ENCODE data around the gene MAST4. TPM values are rescaled to one million over a fixed set of nuclear protein-coding genes. Genes with fewer than 3 reads are reported as not detected.

MAST4 gene
- total RNA-seq, 5 donors from 2014 or later (not counting 1 experiment from before 2014, with no cell fraction given) = 26.1 to 35.5 (median 32.0) TPM

GRCh38 chr5:66739951-66740350 lies 143.8 kb downstream of the MAST4 start:
- Mint-ChIP-seq H3K27me3 (peaks cover 10 to 26% of the 10 kb centered on the region in 2 donors), H3K27ac (no peak overlapping the region), H3K4me1 (peaks cover 0 to 9% (median 2%) of the 10 kb centered on the region in 3 donors), H3K36me3 (no peaks in the 10 kb centered on the region), H3K4me3 (no peak overlapping the region), H3K9me3 (no peaks in the 10 kb centered on the region)
- DNase-seq = no peak
- no peak overlapping the region for H3K27ac ChIP-seq (ENCODE audit: low read length)
- ATAC-seq (replicated peaks in 1 of 4) = no peak
- H3K36me3 ChIP-seq (ENCODE audit: control insufficient read depth in 2 of 2, extremely low read depth in 1 of 2, insufficient read depth in 1 of 2, low read length in 1 of 2) = no peaks in the 10 kb centered on the region
- ChIA-PET POLR2A (no interaction called here), CTCF (no interaction called here)
- H3K4me3 ChIP-seq (ENCODE audit: control insufficient read depth in 1 of 2, extremely low read depth in 1 of 2, low read length in 1 of 2) = no peak overlapping the region
- no peaks in the 10 kb centered on the region for H3K9me3 ChIP-seq
- peaks cover 0 to 2% of the 10 kb centered on the region in 2 experiments for H3K4me1 ChIP-seq (ENCODE audit: control insufficient read depth in 1 of 2, extremely low read depth in 1 of 2, insufficient read depth in 2 of 2, low read length in 2 of 2)
- peaks cover 0 to 9% of the 10 kb centered on the region in 2 experiments for H3K27me3 ChIP-seq (replicated peaks in 1 of 2; ENCODE audit: control insufficient read depth in 2 of 2, extremely low read depth in 1 of 2, insufficient read depth in 2 of 2, low read length in 1 of 2)
- 77% methylated on average over 3 of the region's 3 CpGs for WGBS (ENCODE audit: insufficient coverage)

DNA sequence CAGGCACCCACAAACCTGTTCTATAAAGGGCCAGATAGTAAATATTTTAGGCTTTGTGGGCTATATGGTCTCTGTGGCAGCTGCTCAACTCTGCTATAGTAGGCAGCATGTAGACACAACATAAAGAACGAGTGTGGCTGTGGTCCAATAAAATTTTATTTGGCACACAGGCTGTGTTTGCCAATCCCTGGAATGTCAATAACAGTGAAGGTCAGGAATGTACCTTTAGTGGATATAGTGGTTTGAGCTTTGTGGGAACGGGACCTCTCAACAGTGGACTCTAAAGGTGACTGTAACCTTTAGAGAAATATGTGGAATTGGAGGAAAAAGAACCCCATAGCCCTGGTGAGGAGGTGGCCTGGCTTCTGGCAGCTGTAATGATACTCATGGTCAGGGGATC lies 145.2 kb downstream of the MAST4 start:
- WGBS (ENCODE audit: insufficient coverage) = 100% methylated on average over 1 of the region's 2 CpGs
- peaks cover 0 to 9% (median 2%) of the 10 kb centered on the region in 3 donors for H3K4me1 Mint-ChIP-seq
- peaks cover 0 to 9% of the 10 kb centered on the region in 2 experiments for H3K27me3 ChIP-seq (replicated peaks in 1 of 2; ENCODE audit: control insufficient read depth in 2 of 2, extremely low read depth in 1 of 2, insufficient read depth in 2 of 2, low read length in 1 of 2)
- DNase-seq (no peak), ATAC-seq (replicated peaks in 1 of 4) (no peak)
- ChIA-PET CTCF (interaction anchor here in 1 of 2 donors (0.6 kb wide), 1 partner anchor 1229 kb away, joined by 3 read pairs; no protein-coding TSS in a partner anchor), POLR2A (interaction anchor here in 1 of 2 donors (0.6 kb wide), 1 partner anchor 12 kb away, joined by 3 read pairs; no protein-coding TSS in a partner anchor)
- no peaks in the 10 kb centered on the region for H3K36me3 Mint-ChIP-seq
- no peaks in the 10 kb centered on the region for H3K36me3 ChIP-seq (ENCODE audit: control insufficient read depth in 2 of 2, extremely low read depth in 1 of 2, insufficient read depth in 1 of 2, low read length in 1 of 2)
- H3K9me3 ChIP-seq = no peaks in the 10 kb centered on the region
- H3K27ac ChIP-seq (ENCODE audit: low read length) = no peak overlapping the region
- H3K4me3 Mint-ChIP-seq = no peak overlapping the region
- H3K27ac Mint-ChIP-seq = no peak overlapping the region
- no peak overlapping the region for H3K4me3 ChIP-seq (ENCODE audit: control insufficient read depth in 1 of 2, extremely low read depth in 1 of 2, low read length in 1 of 2)
- peaks cover 11 to 27% of the 10 kb centered on the region in 2 donors for H3K27me3 Mint-ChIP-seq
- H3K4me1 ChIP-seq (ENCODE audit: control insufficient read depth in 1 of 2, extremely low read depth in 1 of 2, insufficient read depth in 2 of 2, low read length in 2 of 2) = peaks cover 0 to 2% of the 10 kb centered on the region in 2 experiments
- no peaks in the 10 kb centered on the region for H3K9me3 Mint-ChIP-seq

DNA sequence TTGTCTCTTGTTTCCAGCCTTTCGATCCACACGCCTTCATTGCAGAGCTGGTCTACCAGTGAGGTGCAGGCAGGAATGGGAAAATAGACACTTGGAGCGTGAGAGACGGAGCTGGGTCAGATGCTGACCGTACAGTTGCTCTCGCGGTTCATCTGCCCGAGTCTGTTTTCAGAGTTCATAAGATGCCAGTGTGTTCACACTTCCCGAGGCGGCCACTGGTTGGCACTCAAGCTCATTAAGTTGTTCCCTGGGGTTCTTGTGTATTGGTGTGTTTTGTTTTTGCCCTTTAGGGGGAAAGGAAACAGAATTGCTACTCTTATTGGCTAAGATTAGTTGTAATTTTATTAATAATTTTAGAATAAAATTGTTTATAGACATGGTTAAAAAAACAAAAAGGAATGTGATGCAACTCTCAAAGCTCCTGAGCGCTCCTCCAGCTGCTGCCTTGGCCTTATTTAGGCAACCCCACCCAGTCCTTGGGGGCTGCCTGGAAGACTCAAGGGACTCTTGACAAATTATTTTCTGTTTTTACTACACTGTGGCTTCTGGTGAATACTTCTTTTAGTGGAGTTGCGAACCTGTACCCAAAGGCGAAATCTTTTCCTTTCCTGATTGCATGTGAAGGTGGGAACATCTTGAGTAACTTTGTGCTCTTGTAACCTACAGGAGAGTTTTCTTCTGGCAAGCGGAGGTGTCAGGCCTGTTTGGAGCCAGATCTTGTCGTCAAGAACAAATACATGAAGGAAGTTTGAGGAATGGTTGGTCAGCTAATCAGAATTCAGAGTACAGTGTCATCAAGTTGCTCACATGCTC lies 146.1 kb downstream of the MAST4 start:
- ChIA-PET POLR2A (no interaction called here), CTCF (no interaction called here)
- Histone ChIP-seq H3K9me3 (no peaks in the 10 kb centered on the region), H3K27me3 (replicated peaks in 1 of 2; ENCODE audit: control insufficient read depth in 2 of 2, extremely low read depth in 1 of 2, insufficient read depth in 2 of 2, low read length in 1 of 2) (peaks cover 0 to 9% of the 10 kb centered on the region in 2 experiments), H3K36me3 (ENCODE audit: control insufficient read depth in 2 of 2, extremely low read depth in 1 of 2, insufficient read depth in 1 of 2, low read length in 1 of 2) (no peaks in the 10 kb centered on the region), H3K4me3 (ENCODE audit: control insufficient read depth in 1 of 2, extremely low read depth in 1 of 2, low read length in 1 of 2) (no peak overlapping the region), H3K4me1 (ENCODE audit: control insufficient read depth in 1 of 2, extremely low read depth in 1 of 2, insufficient read depth in 2 of 2, low read length in 2 of 2) (peaks cover 0 to 2% of the 10 kb centered on the region in 2 experiments), H3K27ac (ENCODE audit: low read length) (no peak overlapping the region)
- peaks cover 10 to 29% of the 10 kb centered on the region in 2 donors for H3K27me3 Mint-ChIP-seq
- H3K9me3 Mint-ChIP-seq = no peaks in the 10 kb centered on the region
- no peaks in the 10 kb centered on the region for H3K36me3 Mint-ChIP-seq
- H3K27ac Mint-ChIP-seq = no peak overlapping the region
- DNase-seq (no peak), ATAC-seq (replicated peaks in 1 of 4) (no peak)
- peaks cover 0 to 9% (median 2%) of the 10 kb centered on the region in 3 donors for H3K4me1 Mint-ChIP-seq
- 88% methylated on average over 12 of the region's 15 CpGs for WGBS (ENCODE audit: insufficient coverage)
- no peak overlapping the region for H3K4me3 Mint-ChIP-seq

GRCh38 chr5:66742896-66743247 lies 146.7 kb downstream of the MAST4 start:
- WGBS (ENCODE audit: insufficient coverage) = 43% methylated on average over 4 of the region's 5 CpGs
- H3K4me1 Mint-ChIP-seq = peaks cover 0 to 9% (median 2%) of the 10 kb centered on the region in 3 donors

DNA sequence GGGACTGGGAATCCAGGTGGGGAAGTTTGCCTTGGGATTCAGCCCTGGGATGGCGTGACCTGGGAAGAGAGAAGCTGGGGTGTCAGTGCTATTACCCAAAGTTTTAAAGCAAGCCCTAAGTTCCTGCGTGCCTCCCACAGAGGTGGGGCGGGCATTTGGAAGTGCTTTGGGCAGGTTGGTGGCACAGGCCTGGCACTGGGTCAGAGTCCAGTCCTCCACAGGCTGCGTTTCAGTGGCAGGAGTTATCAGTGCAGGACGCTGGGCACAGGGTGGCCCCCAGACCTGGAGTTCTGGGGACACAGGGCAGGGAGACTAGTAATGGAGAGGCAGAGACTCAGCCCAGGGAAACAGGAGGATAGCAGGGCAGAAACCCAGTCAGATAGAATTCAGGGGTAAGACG lies 147.2 kb downstream of the MAST4 start:
- no peak overlapping the region for H3K27ac ChIP-seq (ENCODE audit: low read length)
- H3K4me1 ChIP-seq (ENCODE audit: control insufficient read depth in 1 of 2, extremely low read depth in 1 of 2, insufficient read depth in 2 of 2, low read length in 2 of 2) = peaks cover 0 to 2% of the 10 kb centered on the region in 2 experiments
- Mint-ChIP-seq H3K27ac (no peak overlapping the region), H3K36me3 (no peaks in the 10 kb centered on the region), H3K4me1 (peaks cover 0 to 9% (median 2%) of the 10 kb centered on the region in 3 donors), H3K27me3 (peaks cover 15 to 24% of the 10 kb centered on the region in 2 donors), H3K4me3 (no peak overlapping the region), H3K9me3 (no peaks in the 10 kb centered on the region)
- DNase-seq = no peak
- no peak for ATAC-seq (replicated peaks in 1 of 4)
- 77% methylated on average over 5 of the region's 6 CpGs for WGBS (ENCODE audit: insufficient coverage)
- ChIA-PET POLR2A (no interaction called here), CTCF (no interaction called here)
- no peaks in the 10 kb centered on the region for H3K36me3 ChIP-seq (ENCODE audit: control insufficient read depth in 2 of 2, extremely low read depth in 1 of 2, insufficient read depth in 1 of 2, low read length in 1 of 2)
- no peak overlapping the region for H3K4me3 ChIP-seq (ENCODE audit: control insufficient read depth in 1 of 2, extremely low read depth in 1 of 2, low read length in 1 of 2)
- H3K27me3 ChIP-seq (replicated peaks in 1 of 2; ENCODE audit: control insufficient read depth in 2 of 2, extremely low read depth in 1 of 2, insufficient read depth in 2 of 2, low read length in 1 of 2) = peaks cover 0 to 5% of the 10 kb centered on the region in 2 experiments
- no peaks in the 10 kb centered on the region for H3K9me3 ChIP-seq

More at GRCh38 chr5:66742896-66743247, 146.7 kb downstream of the MAST4 start:
- POLR2A ChIA-PET = no interaction called here
- Histone ChIP-seq H3K4me3 (ENCODE audit: control insufficient read depth in 1 of 2, extremely low read depth in 1 of 2, low read length in 1 of 2) (no peak overlapping the region), H3K9me3 (no peaks in the 10 kb centered on the region), H3K27ac (ENCODE audit: low read length) (no peak overlapping the region), H3K4me1 (ENCODE audit: control insufficient read depth in 1 of 2, extremely low read depth in 1 of 2, insufficient read depth in 2 of 2, low read length in 2 of 2) (peaks cover 0 to 2% of the 10 kb centered on the region in 2 experiments), H3K27me3 (replicated peaks in 1 of 2; ENCODE audit: control insufficient read depth in 2 of 2, extremely low read depth in 1 of 2, insufficient read depth in 2 of 2, low read length in 1 of 2) (peaks cover 0 to 9% of the 10 kb centered on the region in 2 experiments), H3K36me3 (ENCODE audit: control insufficient read depth in 2 of 2, extremely low read depth in 1 of 2, insufficient read depth in 1 of 2, low read length in 1 of 2) (no peaks in the 10 kb centered on the region)
- Mint-ChIP-seq H3K4me3 (no peak overlapping the region), H3K27ac (no peak overlapping the region), H3K27me3 (peaks cover 14 to 24% of the 10 kb centered on the region in 2 donors), H3K36me3 (no peaks in the 10 kb centered on the region), H3K9me3 (no peaks in the 10 kb centered on the region)
- ATAC-seq (replicated peaks in 1 of 4) (no peak), DNase-seq (no peak)
- CTCF ChIA-PET = no interaction called here

DNA sequence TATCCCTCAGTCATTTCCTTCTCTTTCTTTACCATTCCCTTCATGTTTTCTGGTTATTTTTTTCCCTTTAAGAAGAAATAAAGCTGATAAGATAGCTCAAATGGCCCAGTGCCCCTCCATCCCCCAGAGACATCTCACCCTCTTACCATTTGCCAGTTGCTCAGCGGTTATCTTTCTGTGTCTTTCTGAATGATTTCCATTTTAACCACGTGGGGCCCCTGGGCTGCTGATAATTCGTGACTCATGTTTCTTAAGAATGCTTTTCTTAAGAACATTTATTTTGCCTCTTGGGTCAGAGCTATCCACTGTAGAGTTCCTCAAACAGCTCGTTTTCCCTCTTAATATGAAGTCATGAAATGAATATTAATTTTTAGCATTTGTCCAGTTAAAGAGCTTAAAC lies 147.8 kb downstream of the MAST4 start:
- H3K27ac ChIP-seq (ENCODE audit: low read length) = no peak overlapping the region
- H3K27me3 ChIP-seq (replicated peaks in 1 of 2; ENCODE audit: control insufficient read depth in 2 of 2, extremely low read depth in 1 of 2, insufficient read depth in 2 of 2, low read length in 1 of 2) = peaks cover 0 to 2% of the 10 kb centered on the region in 2 experiments
- peaks cover 0 to 2% of the 10 kb centered on the region in 2 experiments for H3K4me1 ChIP-seq (ENCODE audit: control insufficient read depth in 1 of 2, extremely low read depth in 1 of 2, insufficient read depth in 2 of 2, low read length in 2 of 2)
- CTCF ChIA-PET = interaction anchor here in 1 of 2 donors (1.2 kb wide), 1 partner anchor 436 kb away, joined by 3 read pairs; no protein-coding TSS in a partner anchor
- Mint-ChIP-seq H3K36me3 (no peaks in the 10 kb centered on the region), H3K9me3 (no peaks in the 10 kb centered on the region), H3K4me3 (no peak overlapping the region), H3K27ac (no peak overlapping the region), H3K4me1 (peaks cover 0 to 9% (median 2%) of the 10 kb centered on the region in 3 donors), H3K27me3 (peaks cover 22 to 28% of the 10 kb centered on the region in 2 donors)
- POLR2A ChIA-PET = interaction anchor here in 1 of 2 donors (0.6 kb wide), 1 partner anchor 728 kb away, joined by 3 read pairs; no protein-coding TSS in a partner anchor
- DNase-seq (no peak), ATAC-seq (replicated peaks in 1 of 4) (no peak)
- no peaks in the 10 kb centered on the region for H3K9me3 ChIP-seq
- H3K4me3 ChIP-seq (ENCODE audit: control insufficient read depth in 1 of 2, extremely low read depth in 1 of 2, low read length in 1 of 2) = no peak overlapping the region
- 83% methylated on average over 2 of the region's 4 CpGs for WGBS (ENCODE audit: insufficient coverage)
- no peaks in the 10 kb centered on the region for H3K36me3 ChIP-seq (ENCODE audit: control insufficient read depth in 2 of 2, extremely low read depth in 1 of 2, insufficient read depth in 1 of 2, low read length in 1 of 2)
